Stimulated activated CD8-positive, alpha-beta memory T cell treated with anti-CD3 and anti-CD28 coated beads, Interleukin-2, amount 100 ng/mL, for 1 hour (primary cell): Measurements from ENCODE around the gene NLRP6.
"Not testable (repeated sequence)": the region's sequence is repeated elsewhere in the genome, so short reads cannot be mapped to it uniquely, and the experiment has no call there.

ENCODE experiments used
- DNase-seq, 2 donors: peaks; one replicate each; pipeline ENCODE4 v3.0.0-alpha.2; 2020; ENCODE audit warnings: low read depth in 2 of 2

The NLRP6 gene

DNA sequence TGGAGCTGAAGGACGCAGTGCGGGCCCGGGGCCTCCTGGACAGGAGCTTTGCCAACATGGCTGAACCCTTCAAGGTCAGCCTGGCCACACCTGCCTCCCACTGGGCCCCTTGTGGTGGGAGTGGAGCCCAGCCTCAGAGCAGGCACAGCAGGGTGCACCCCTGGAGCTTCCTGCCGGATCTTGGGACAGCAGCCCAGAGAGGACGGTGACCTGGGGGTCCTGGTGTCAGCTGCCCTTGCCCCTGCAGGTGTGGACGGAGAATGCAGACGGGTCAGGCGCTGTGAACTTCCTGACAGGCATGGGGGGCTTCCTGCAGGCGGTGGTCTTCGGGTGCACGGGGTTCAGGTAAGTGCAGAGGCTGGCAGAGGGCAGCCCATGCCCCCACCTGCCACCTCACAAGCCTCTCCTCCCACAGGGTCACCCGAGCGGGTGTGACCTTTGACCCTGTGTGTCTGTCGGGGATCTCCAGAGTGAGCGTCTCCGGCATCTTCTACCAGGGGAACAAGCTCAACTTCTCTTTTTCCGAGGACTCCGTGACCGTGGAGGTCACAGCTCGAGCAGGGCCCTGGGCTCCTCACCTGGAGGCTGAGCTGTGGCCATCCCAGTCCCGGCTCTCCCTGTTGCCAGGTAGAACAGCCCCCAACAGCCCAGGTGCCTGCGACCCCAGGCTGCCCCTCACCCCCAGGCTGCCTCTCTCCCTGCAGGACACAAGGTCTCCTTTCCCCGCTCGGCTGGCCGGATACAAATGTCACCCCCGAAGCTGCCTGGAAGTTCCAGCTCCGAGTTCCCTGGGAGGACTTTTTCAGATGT is 15.8 kb downstream of the NLRP6 start:
- no peak for DNase-seq

DNA sequence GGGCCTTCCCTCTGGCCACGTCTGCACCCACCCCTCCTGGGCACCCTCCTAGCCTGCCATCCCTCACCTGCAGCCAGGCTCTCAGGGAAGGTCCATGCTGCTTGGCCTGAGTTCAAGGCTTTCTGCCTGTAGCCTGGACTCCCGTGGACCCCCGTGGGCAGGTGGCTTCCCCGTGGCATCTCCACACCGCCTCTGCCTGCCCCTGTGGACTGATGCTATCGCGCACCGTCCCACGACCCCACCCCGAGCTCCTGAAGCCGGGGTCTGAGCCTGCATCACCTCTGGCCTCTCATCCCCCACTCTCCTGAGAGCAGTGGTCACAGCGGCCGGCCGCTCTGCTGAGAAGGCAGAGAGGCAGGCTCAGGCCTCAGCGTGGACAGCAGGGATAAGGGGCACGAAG is 16.6 kb downstream of the NLRP6 start:
- no peak for DNase-seq

DNA sequence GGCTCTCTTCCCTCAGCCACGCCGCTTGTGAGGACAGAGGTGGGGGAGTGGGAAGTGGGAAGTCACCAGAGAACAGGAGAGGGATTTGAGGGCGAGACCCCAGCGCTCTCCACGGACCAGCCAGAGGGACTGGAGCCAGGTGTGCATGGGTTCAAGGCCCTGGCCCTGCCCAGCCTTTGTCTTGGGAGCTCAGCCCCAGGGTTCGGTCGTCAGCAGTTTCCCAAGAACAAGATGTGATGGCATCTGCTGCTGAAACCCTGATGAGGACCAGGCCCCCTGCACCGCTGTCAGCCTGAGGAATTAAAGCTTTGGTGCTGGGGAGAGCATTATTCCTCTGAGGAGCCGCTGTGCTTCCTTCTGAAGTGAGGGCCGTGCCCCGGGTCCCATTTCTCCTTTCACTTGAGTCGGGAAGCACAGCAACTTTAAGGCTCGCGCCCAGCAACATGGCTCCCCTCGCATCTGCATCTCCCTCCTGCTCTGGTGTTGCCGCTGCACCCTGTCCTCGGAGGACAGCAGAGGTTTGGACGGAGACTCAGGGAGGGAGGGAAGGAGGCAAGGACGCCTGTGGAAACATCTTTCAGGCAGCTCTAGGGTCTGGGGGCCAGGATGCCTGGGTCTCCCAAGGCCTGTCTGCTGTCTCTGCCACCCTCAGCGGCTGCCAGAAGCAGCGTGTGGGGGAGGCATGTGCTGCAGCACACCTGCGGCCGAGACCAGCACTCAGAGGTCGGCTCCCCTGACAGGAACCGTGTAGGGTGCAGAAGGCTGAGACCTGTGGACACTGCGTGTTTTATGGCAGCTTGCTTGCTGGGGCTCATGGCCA is 17.4 kb downstream of the NLRP6 start:
- no peak for DNase-seq

DNA sequence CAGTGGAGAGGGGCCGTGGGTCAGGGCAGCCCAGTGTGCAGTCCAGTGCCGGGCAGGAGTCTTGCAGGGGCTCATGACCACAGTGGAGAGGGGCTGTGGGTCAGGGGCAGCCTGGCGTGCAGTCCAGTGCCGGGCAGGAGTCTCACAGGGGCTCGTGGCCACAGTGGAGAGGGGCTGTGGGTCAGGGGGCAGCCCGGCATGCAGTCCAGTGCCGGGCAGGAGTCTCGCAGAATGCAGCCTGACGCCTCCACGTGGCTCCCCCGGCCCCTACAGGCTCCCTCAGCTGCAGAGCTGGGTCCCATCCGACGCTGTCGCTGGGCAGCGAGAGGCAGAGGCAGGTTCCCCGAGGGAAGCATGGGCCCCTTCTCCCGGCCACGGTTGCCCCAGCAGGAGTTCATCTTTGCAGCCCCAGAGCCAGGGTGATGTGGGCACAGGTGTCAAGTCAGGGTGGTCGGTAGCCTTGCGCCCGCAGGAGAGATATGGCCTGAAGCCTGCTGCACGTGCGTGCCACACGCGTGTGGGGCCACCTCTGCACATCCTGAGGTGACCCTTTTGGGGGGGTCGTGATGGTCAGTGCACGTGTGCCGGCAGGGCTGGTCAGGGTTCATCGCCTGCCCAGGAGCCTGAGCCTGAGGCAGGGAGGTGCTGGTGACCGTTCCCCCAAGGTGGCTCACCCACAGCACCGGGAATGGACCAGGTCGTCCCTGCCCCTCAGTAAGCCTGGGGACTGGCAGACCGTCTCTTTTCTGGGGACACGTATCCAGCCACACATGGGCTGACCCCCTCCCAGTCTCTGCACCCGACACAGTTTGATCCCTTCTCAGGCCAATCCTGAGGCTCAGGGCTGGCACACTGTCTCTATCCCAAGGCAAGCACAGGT is 18.2 kb downstream of the NLRP6 start:
- no peak for DNase-seq

DNA sequence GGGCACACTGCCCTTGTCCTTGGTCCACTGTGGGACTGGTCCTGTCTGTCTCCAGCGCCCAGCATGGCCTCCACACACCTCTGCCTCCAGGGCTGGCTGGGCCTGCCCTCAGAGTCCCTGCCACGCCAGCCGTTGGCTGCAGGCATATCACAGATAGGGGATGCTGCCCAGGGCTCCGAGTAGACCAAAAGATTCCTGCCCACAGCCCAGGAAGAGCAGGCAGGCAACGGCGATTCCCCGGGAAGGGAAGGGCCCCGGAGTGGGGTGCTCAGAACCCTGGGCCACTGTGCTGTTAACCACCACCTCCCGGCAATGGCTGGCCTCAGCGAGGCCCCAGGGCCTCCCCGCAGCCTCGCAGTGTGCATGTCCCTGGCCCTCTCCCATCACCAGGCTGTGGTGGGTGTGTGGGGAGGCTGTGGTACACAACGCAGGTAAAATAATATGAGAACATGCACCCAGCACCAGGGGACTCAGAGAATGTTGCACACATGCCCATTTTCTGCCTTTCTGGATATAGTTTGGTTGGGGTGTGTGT is 18.9 kb downstream of the NLRP6 start:
- DNase-seq = no peak

DNA sequence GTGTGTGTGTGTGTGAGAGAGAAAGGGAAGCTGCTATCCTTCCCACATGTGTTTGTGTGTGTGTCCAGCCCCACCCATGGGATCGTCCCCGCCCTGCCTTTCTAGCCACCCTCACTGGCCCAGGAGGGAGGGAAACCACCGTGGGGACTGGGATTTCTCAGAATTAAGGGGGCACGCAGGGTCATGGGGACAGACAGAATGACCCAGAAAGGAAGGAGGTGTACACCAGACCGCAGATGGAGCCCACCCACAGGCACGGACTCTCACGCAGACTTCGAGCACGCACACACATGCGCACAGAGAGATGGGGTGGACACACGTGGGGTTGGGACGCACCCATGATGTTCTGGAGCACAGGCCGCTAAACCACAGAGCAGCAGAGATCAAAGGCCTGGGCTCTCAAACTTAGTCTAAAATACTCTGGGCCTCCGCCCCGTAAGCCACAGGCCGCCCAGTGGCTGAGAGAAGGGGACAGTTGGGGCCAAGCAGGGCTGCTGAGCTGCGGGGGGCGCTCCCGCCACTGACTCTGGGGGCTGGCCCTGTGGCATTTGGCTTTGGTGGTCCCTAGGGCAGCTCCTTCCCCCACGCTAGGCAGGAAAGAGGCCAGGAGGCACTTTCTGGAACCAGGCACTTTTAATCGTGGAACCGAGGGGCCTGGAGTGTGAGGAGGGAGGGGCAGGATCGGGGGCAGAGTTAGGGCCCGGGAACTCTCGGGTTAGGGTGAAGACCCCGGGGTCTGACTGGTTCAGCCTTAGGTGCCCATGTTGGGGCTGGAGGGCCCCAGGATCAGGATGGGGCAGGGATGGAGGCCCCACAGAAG is 19.6 kb downstream of the NLRP6 start:
- no peak for DNase-seq

DNA sequence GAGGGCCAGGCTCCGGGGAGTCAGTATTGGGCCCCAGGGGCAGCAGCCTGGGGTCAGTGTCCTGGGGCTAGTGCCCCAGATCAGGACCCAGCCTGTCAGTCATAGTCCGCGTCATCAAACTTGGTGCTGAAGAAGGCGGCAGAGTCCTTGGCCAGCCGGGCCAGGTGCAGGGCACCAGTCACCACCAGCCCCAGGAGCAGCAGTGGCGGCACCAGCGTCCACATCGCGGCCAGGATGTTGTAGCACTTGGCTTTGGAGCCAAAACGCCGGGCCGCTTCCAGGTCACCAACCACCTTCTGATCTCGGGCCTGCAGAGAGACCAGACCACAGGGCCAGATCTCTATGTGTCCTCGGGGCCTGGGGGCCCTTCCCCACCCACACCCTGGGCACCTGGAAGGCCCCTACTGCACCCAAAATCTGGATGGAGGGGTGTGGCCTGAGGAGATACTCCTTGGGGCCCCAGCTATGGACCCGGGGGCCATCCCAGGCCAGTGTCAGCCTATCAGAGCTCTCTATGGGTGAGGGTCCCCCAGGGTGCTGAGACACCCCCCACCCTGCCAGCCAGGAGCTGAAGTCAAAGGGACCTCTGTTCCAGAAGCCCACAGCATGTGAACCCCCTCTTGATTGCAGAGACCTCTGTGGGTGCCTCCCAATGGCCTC is 20.3 kb downstream of the NLRP6 start:
- no peak for DNase-seq

DNA sequence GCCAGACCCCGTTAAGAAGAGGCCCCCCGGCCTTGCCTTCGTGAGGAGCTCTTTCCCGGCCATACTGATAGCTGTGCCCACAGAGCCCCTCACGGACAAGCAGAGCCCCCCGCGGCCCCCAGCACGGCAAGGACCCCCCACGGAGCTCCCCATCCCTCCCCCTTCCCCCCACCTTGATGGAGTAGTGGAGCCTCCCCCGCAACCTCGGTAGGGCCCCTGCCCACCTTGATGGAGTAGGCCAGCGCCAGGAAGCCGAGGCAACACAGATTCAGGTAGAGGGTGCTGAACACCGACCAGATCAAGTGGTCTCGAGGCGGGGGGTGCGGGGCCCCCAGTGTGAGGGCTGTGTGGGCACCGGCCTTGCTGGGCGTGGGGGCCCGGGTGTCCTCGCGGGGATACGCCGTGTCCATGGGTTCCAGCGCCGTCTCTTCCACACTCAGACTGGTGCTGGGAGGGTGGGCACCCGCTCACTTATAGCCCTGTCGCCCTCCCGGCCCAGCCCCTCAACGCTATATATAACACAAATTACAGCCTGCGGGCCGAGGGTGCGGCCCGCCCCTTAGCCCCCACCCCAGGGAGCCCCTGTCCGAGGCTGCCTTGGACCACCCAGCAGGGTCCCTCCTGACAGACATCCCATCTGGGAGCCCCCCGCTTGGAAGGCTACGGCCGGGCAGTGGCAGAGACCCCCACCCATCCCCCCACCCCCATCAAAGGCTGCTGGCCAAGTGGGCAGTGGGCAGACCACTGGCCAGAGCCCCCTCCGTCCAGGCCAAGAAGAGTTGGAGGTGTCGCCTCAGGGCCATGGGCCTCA is 21.1 kb downstream of the NLRP6 start, which contains the start of gene IFITM5:
TSS of gene IFITM5 (minus strand) at position 446 of the 811 bp plus-strand sequence. CDS start at position 410, 36 bp downstream.
- no peak for DNase-seq

DNA sequence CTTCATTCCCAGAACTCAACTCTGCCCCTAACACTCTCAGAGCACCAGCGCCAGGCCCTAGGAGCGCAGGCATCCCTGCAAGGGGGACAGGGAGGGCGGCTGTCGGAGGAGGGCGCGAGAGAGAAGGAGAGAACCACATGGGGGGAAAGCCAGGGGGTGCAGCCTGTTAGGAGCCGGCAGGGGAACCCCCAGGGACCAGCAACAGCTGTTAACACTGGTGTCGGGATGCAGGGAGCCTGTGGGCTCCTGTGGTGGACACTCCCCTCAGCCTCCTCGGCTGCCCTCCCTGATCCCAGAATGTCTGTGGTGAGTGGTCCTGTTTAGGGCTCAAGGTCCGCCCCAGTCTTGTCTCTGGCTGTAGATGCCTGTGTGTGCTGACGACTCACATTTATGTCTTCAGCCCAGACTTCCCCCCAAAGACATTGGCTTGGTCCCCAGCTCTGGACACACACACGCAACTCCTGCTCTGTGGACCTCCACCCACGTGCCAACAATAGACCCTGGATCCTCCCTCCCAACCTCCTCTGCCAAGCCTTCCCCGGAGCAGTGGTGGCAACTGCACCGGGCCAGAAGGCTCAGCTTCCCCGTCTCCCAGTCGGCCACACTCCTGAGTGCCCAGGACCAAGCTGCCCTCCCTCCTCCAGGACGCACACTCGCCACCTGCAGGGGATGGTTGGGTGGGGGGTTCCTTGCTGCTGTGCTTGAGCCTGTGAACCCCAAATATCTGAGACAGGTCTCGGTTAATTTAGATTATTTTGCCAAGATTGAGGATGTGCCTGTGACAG is 21.9 kb downstream of the NLRP6 start:
- no peak for DNase-seq

DNA sequence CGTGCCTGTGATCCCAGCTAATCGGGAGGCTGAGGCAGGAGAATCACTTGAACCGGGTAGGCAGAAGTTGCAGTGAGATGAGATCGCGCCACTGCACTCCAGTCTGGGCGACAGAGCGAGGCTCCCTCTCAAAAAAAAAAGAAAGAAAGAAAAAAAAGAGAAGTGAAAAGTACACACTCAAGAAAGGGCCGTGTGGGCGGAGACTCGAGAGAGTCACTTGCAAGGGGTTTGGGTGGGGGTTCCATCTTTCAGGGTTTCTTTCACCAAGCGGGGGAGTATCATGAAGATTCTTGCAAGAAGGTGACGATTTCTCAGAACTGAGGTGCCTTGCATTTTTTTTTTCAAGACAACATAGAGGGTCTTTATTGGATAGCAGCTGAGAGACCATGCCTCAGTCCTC is 25.2 kb downstream of the NLRP6 start:
- no peak for DNase-seq

DNA sequence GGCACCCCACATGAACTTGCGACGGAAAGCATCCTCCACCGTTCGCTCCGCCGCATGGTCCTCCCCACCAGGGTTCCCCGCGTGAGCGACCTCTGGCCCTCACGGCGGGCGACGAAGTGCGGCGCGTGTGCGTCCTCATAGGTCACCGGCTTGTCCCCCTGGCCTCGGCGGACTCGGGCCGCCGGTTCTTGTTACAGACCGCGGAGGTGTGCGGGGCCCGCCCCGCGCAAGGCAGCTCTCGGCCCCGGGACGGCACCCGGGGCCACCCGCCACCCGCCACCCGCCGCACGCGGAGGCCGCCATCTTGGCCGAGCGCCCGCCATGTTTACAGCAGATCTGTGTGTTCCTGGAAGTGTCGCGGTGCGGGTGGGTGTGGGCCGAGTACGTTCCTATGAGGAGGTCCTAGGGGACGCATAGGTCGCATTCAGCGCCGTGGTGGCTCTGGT is 25.9 kb downstream of the NLRP6 start:
- DNase-seq = no peak

DNA sequence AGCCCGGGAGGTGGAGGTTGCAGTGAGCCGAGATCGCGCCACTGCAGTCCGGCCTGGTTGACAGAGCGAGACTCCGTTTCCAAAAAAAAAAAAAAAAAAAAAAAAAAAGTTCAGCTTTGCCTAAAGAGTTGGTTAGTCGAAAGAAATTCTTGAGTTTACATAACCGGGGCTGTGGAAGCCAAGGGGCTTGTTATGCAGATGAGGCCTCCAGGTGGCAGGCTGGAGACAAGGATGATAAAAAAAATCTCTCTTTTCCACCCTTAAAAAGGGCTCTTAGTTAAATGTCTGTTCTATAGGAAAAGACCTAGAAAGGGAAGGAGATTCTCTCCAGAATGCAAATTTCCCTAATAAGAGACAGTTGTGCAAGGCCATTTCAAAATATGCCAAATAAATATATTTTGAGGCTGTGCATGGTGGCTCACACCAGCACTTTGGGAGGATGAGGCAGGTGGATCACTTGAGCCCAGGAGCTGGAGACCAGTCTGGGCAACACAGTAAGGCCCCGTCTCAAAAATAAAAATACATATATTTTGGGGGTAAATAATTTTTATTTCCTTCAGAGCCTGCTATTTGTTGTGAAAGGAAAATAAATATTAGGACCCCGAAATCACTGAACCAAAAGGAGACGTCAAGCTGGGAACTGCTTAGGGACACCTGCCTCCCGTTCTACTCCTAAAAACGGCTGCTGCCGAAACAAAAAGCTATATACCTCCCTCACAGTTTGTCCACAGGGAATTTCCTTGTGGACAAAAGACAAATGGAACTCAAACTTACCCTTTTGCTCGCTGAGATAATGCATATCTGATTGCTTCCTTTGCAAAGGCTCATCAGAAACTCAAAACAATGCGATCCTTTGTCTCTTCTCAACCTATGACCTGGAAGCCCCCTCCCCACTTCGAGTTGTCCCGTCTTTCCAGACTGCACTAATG is 27.0 kb downstream of the NLRP6 start:
- no peak for DNase-seq

DNA sequence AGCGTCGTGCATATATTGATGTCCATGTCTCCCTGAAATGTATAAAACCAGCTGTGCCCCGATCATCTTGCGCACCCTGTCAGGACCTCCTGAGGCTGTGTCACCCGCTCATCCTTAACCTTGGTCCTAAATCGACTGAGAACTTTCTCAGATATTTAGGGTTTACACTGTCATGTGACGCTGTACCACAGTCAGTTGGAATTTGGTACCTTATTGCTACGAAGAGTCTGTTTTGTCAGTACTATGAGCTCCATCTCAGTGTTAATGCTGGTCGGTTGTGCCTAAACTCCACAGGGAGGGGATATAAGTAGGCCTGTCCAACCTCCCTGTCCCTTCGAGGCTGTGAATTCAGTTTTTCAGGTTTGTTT is 27.6 kb downstream of the NLRP6 start:
- DNase-seq = no peak

DNA sequence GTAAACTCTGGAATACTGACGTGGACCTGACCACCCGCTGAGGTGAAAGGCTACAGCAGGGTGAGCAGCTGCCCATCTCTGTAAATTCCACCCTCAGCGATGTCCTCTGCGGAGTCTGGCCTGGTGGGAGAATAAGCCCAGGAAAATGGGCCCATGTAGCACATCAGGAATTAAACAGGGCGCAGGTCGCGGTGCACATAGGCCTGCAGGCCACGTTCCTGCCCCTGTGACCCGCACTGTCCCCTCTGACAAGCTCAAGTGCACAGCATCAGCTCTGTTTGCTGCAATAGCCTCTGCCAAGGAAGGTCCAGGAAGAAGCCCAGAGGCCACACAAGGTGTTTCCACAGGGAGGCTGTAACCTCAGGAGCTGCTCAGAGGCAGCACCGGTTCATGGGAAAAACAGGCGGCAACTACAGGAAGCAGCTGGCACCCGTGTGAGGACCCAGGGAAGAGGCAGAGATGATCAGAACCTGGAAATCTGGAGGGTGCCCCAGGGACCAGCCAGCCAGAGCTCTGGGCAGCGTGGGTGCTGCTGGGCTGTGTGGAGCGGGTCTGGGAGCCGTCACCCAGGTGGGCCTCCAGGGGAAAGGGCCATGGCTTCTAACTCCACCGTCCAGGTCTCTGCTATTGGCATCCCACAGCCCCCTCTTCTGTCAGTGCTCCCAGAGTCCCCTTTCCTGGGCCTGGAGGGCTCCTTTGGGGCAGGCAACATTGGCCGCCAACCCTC is 28.6 kb downstream of the NLRP6 start:
- no peak for DNase-seq

DNA sequence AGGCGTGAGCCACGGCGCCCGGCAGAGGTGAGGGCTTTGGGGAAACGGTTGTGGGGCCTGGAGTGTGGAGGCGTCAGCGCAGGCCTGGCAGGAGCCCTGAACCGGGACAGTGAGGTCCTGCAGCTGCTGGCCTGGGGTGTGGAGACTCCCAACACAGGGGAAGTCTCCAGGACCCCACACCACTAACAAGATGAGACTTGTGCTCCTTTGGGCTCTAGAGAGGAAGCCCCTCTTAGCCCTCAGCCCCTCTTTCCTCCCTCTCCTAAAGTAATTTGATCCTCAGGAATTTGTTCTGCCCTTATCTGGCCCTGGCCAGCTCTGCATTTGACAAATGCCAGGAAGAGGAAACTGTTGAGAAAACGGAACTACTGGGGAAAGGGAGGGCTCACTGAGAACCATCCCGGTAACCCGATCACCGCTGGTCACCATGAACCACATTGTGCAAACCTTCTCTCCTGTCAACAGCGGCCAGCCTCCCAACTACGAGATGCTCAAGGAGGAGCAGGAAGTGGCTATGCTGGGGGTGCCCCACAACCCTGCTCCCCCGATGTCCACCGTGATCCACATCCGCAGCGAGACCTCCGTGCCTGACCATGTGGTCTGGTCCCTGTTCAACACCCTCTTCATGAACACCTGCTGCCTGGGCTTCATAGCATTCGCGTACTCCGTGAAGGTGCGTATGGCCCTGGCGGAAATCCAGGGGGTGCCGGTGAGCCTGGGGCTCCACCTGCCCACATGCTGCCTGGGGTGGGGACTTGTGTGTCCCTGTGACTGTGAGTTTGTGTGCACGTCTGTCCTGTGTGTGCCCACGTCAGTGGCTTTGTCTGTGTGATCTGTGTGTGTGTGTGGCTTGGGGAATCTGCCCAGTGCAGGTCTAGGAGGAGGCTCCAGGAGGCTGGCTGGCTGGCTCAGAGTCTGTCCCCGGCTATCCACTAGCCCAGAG is 29.8 kb downstream of the NLRP6 start, which contains the start of gene IFITM2:
TSS of gene IFITM2 (plus strand) at position 51 of the 943 bp plus-strand sequence. CDS start at position 428, 377 bp downstream.
- DNase-seq = not testable (repeated sequence)
